ENCODE data around the gene STAT5B. TPM values are rescaled to one million over a fixed set of nuclear protein-coding genes. Genes with fewer than 3 reads are reported as not detected.
A peak's percentile ranks its signal among the peaks of the same experiment; 100 is the strongest.

Gene STAT5B
- total and polyA plus RNA-seq, 2 of the 13 experiments (the other 11 are each of a cell fraction or from before 2014, with no cell fraction given) = 21.0 to 42.8 TPM

DNA sequence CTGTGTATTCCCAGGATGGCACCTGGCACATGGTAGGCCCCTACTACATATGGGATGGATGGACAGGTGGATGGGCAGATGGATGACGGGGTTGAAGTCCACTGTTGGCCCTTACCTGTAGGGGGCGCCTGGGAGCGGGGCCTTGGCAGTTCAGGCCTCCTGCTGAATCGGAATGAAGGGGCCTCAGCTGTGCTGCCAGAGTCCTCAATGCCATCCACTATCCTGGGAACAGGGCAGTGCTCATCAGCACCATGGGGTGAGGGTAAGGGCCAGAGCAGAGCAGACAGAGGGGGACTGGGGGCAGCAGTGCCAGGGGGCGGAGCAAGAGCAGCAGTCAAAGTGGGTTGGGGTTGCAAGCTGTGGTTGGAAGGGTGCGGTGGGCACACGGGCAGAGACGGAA is 113.1 kb downstream of the STAT5B start (continued):
- TF ChIP-seq, protein P1, sequence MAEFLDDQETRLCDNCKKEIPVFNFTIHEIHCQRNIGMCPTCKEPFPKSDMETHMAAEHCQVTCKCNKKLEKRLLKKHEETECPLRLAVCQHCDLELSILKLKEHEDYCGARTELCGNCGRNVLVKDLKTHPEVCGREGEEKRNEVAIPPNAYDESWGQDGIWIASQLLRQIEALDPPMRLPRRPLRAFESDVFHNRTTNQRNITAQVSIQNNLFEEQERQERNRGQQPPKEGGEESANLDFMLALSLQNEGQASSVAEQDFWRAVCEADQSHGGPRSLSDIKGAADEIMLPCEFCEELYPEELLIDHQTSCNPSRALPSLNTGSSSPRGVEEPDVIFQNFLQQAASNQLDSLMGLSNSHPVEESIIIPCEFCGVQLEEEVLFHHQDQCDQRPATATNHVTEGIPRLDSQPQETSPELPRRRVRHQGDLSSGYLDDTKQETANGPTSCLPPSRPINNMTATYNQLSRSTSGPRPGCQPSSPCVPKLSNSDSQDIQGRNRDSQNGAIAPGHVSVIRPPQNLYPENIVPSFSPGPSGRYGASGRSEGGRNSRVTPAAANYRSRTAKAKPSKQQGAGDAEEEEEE (CRISPR knock-in tag; IDR thresholded peaks at IDR 0.05; ENCODE audit: borderline replicate concordance) = no peak
- TF ChIP-seq HIC2 (CRISPR knock-in tag; IDR thresholded peaks at IDR 0.05; ENCODE audit: low read depth) (peak; percentile 44; the same call in 1 of the 2 replicates), THAP11 (CRISPR knock-in tag; IDR thresholded peaks at IDR 0.05) (peak; percentile 26; the same call in 1 of the 2 replicates), ELF3 (CRISPR knock-in tag; IDR thresholded peaks at IDR 0.05) (no peak), NFIB (CRISPR knock-in tag; IDR thresholded peaks at IDR 0.05; ENCODE audit: borderline replicate concordance) (no peak), ADNP (CRISPR knock-in tag; IDR thresholded peaks at IDR 0.05) (0 out of 2 replicates have a peak, but pooled peaks have one; percentile 25), HNF4A (CRISPR knock-in tag; IDR thresholded peaks at IDR 0.05) (peak; percentile 89), POGK (CRISPR knock-in tag; conservative IDR thresholded peaks at IDR 0.05) (no peak), ZNF644 (CRISPR knock-in tag; IDR thresholded peaks at IDR 0.05; ENCODE audit: low read depth) (peak; percentile 63; the same call in 1 of the 2 replicates), NCOR1 (IDR thresholded peaks at IDR 0.05; ENCODE audit: borderline replicate concordance, low read length) (peak; percentile 13; the same call in 1 of the 2 replicates)
